ENCODE results near the gene CAV3.

- no peak for TF ChIP-seq POLR2A (IDR thresholded peaks at IDR 0.05; ENCODE audit: low read length)
- no peak for TF ChIP-seq GATA1 (IDR thresholded peaks at IDR 0.05; ENCODE audit: low read depth, low read length)
Observed at GRCh38 chr3:8734908-8735307, 1.3 kb downstream of the CAV3 start.

Measured in erythroblast (primary cell).